ENCODE results near the gene IQSEC1. TPM values are rescaled to one million over a fixed set of nuclear protein-coding genes. Genes with fewer than 3 reads are reported as not detected.

The IQSEC1 gene
- total RNA-seq, 4 donors from 2014 or later, result 31.9 to 35.8 (median 34.8) TPM

DNA sequence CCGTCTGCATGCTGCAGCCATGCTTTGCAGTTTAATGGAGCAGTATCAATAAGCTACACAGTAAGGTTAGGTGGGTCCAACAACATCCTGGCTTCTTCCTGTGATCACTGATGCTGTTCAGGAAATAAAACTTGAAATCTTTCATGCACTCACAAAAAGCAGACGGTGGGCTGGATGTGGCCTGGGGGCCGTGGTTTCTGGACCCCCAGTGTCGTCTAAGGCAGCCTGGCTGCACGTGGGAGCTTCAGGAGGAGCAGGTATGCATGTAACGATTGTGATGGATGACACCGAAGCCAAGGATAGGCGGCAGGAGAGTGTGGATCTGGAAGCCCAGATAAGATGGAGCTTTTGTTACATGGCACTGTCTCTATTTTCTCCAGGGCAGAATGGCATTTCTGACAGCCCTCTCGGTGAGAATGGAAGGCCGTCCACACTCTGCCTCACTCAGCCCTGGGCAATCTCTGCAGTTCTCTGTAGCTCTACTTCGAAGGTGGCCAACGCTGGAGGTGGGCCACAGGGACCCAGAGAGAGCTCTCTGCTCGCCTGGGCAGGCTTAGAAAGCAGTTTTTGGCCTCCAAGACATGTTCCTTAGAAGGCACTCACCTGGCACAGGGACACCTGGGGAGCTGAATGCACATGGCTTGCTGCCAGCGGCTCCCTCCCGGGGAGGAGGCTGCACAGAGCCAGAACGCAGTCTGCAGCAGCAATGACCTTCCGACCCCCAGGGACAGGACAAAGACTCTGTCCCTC, 46.4 kb upstream of the IQSEC1 start:
- peak in 1 of 2 donors; percentile 77 for DNase-seq (ENCODE audit: low spot score in 2 of 2)
- intact Hi-C loops (cut with DNase I; ENCODE audit: low total_unique reads), result no loop called here
- TF ChIP-seq POLR2A (IDR thresholded peaks at IDR 0.05), result no peak
- TF ChIP-seq, protein P1, sequence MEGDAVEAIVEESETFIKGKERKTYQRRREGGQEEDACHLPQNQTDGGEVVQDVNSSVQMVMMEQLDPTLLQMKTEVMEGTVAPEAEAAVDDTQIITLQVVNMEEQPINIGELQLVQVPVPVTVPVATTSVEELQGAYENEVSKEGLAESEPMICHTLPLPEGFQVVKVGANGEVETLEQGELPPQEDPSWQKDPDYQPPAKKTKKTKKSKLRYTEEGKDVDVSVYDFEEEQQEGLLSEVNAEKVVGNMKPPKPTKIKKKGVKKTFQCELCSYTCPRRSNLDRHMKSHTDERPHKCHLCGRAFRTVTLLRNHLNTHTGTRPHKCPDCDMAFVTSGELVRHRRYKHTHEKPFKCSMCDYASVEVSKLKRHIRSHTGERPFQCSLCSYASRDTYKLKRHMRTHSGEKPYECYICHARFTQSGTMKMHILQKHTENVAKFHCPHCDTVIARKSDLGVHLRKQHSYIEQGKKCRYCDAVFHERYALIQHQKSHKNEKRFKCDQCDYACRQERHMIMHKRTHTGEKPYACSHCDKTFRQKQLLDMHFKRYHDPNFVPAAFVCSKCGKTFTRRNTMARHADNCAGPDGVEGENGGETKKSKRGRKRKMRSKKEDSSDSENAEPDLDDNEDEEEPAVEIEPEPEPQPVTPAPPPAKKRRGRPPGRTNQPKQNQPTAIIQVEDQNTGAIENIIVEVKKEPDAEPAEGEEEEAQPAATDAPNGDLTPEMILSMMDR (IDR thresholded peaks at IDR 0.05), result no peak
- H3K4me3 ChIP-seq (ENCODE audit: low read depth, poor library complexity, severe bottlenecking), result no peak overlapping the region
- WGBS, 2 donors, result 50 to 56% methylated on average over 15 to 17 of the region's 17 CpGs

DNA sequence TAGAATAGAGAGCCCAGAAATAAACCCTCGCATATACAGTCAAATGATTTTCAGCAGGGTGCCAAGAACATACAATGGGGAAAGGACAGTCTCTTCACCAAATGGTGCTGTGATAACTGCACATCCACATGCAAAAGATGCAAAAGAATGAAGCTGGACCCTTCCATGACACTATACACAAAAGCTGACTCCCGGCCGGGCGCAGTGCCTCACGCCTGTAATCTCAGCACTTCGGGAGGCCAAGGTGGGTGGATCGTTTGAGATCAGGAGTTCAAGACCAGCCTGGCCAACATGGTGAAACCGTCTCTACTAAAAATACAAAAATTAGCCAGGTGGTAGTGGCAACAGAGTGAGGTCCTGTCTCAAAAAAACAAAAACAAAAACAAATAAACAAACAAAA, 43.2 kb upstream of the IQSEC1 start:
- intact Hi-C loops (cut with DNase I; ENCODE audit: low total_unique reads), result no loop called here
- 63 to 67% methylated on average over 8 of the region's 8 CpGs for WGBS, 2 donors

DNA sequence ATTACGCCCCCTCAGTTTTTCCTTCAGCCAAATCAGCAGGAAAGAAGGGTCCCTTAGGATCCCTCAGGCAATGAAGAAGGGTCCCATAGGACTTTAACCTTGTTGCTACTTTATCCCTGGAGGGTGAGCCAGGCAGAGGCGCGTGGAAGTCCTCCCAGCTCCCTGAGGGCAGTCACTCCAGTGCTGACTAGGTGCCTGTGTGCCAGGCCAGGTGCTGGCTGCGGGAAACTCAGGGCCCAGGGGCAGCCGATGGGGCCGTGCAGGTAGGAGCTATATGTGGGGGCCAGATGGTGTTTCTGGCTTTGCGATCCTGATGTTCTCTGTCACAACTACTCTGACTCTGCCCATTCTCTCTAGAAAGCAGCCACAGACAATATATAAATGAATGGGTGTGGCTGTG, 42.8 kb upstream of the IQSEC1 start:
- 64 to 65% methylated on average over 7 of the region's 7 CpGs for WGBS, 2 donors
- intact Hi-C loops (cut with DNase I; ENCODE audit: low total_unique reads), result no loop called here
- H3K4me3 ChIP-seq (ENCODE audit: low read depth, poor library complexity, severe bottlenecking), result no peak overlapping the region
- no peak for TF ChIP-seq POLR2A (IDR thresholded peaks at IDR 0.05)
- TF ChIP-seq, protein P1 (IDR thresholded peaks at IDR 0.05), result no peak
- DNase-seq (ENCODE audit: low spot score in 2 of 2), result no peak

More for the DNA sequence above, 43.2 kb upstream of the IQSEC1 start:
- no peak overlapping the region for H3K4me3 ChIP-seq (ENCODE audit: low read depth, poor library complexity, severe bottlenecking)
- TF ChIP-seq, protein P1 (IDR thresholded peaks at IDR 0.05), result no peak
- no peak for TF ChIP-seq POLR2A (IDR thresholded peaks at IDR 0.05)
- DNase-seq (ENCODE audit: low spot score in 2 of 2), result no peak

DNA sequence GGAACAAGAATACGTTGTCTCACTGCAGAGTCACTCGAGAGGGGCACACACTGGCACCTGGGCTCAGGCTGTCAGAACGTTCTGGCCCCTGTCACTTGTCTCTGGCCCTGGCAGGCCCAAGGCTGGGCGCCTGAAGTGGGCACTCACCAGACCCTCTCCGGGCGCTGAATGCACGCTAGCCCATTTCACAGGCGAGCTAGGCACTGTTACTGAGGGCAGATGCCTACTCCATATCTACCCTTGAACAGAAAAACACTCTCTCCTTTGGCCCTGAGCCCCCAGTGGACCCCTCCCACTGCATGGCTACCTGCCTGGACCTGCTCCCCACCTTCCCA, 42.3 kb upstream of the IQSEC1 start:
- intact Hi-C loops (cut with DNase I; ENCODE audit: low total_unique reads), result no loop called here
- TF ChIP-seq, protein P1 (IDR thresholded peaks at IDR 0.05), result no peak
- TF ChIP-seq POLR2A (IDR thresholded peaks at IDR 0.05), result no peak
- no peak for DNase-seq (ENCODE audit: low spot score in 2 of 2)
- WGBS, 2 donors, result 86 to 92% methylated on average over 8 of the region's 8 CpGs
- H3K4me3 ChIP-seq (ENCODE audit: low read depth, poor library complexity, severe bottlenecking), result no peak overlapping the region

DNA sequence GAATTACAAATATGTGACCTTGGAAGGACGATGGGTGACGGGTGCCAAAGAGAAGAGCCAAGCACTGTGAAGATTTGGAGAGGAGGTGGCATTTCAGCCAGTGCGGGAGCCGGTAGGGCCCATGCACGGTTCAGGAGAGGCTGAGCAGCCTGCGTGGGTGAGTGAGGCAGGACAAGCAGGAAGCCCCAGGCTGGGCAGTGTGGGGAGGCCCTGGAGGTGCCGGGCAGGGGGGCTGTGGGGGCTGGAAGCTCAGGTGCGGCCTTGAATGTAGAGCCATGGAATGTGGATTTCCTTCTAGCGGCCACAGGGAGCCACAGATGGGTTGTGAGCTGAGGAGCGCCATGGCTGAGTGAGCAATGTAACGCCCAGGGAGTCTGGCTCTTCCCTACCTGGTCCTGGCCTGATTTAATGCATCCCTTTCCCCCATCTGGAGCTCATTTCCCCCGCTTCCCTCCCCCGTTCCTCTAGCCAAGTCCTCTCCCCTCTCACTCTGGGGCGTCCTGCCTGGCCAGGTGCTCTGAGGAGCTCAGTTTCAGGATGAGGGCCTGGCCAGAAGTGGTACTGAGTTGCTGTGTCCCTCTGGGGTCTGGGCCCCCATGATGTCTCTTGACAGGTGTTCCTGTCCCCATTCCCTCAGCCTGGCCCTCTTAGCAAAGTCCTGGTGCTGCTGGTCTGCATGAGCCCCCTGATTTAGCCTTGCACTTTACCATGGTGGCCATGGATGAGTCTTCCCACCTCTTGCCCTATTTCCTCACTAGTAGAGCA, 41.8 kb upstream of the IQSEC1 start:
- WGBS, 2 donors, result 59 to 70% methylated on average over 14 of the region's 14 CpGs
- TF ChIP-seq POLR2A (IDR thresholded peaks at IDR 0.05), result no peak

More for the DNA sequence above, 41.8 kb upstream of the IQSEC1 start:
- no peak for DNase-seq (ENCODE audit: low spot score in 2 of 2)
- intact Hi-C loops (cut with DNase I; ENCODE audit: low total_unique reads), result no loop called here
- H3K4me3 ChIP-seq (ENCODE audit: low read depth, poor library complexity, severe bottlenecking), result no peak overlapping the region

Data from lower leg skin (tissue), 4 donors.